GM23338 (cell line): ENCODE data around the gene LONP1.

ENCODE experiments used
- CTCF ChIP-seq, 2 experiments: fragments of 200-600 bp in 1 of 2; sonication (generic) in 1 of 2; conservative IDR thresholded peaks; 2 replicates each; pipeline versions ENCODE4 v1.5.1 to v1.6.1; 2016 to 2017; ENCODE audit warnings: antibody characterized with exemption in 2 of 2, low read depth in 2 of 2, mild to moderate bottlenecking in 2 of 2, moderate library complexity in 1 of 2
- EZH2 ChIP-seq: fragments of 200-600 bp; sonication (generic); IDR thresholded peaks from one replicate; pipeline ENCODE4 v1.8.0; 2017; ENCODE audit warnings: antibody characterized with exemption, mild to moderate bottlenecking, low read depth; ENCODE audit not compliant: unreplicated experiment
- POLR2AphosphoS5 ChIP-seq: IDR thresholded peaks from 2 replicates; pipeline ENCODE4 v1.6.1; 2016; ENCODE audit warnings: antibody characterized with exemption, low read depth

GRCh38 chr19:5762608-5763217 lies 42.8 kb upstream of the LONP1 start:
- no peak for TF ChIP-seq CTCF (conservative IDR thresholded peaks at IDR 0.05; ENCODE audit: low read depth in 2 of 2)
- no peak for TF ChIP-seq POLR2AphosphoS5
- TF ChIP-seq EZH2: no peak
